NB4 (cell line): ENCODE measurements around the gene WDR1.

Experiments
- MYC ChIP-seq: IDR thresholded peaks from 2 replicates; pipeline ENCODE4 v1.6.1; 2011; ENCODE audit warnings: low read depth, low read length
- POLR2A ChIP-seq: IDR thresholded peaks from 2 replicates; pipeline ENCODE4 v1.6.1; 2011; ENCODE audit warnings: mild to moderate bottlenecking; ENCODE audit not compliant: insufficient read length; ENCODE audit errors: extremely low read depth
- TF ChIP-seq, protein P1 (sequence below): IDR thresholded peaks from one replicate; pipeline ENCODE4 v1.5.1; 2012; ENCODE audit warnings: low read depth, low read length
- TF ChIP-seq, protein P2 (sequence below): IDR thresholded peaks from 2 replicates; pipeline ENCODE4 v1.6.1; 2011; ENCODE audit warnings: low read depth, low read length

DNA sequence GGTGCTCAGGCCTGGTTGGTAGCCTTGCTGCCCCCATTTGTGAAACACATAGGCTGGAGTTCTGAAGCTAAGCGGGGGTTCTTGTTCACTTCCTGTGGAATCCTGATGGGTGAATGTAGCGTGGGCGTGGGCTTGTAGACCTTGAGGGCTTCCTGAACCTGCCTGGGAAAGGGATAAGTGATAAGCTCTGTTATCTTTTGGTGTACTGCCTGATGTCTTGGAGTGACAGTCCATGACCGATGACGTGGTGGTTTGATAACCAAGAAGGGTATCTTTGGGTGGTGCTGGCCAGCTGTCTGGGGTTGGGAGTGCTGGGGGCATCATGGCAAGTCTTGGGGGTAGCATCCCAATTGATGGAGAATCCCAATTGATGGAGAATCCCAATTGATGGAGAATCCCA, 17.5 kb upstream of the WDR1 start:
- TF ChIP-seq, protein P1, sequence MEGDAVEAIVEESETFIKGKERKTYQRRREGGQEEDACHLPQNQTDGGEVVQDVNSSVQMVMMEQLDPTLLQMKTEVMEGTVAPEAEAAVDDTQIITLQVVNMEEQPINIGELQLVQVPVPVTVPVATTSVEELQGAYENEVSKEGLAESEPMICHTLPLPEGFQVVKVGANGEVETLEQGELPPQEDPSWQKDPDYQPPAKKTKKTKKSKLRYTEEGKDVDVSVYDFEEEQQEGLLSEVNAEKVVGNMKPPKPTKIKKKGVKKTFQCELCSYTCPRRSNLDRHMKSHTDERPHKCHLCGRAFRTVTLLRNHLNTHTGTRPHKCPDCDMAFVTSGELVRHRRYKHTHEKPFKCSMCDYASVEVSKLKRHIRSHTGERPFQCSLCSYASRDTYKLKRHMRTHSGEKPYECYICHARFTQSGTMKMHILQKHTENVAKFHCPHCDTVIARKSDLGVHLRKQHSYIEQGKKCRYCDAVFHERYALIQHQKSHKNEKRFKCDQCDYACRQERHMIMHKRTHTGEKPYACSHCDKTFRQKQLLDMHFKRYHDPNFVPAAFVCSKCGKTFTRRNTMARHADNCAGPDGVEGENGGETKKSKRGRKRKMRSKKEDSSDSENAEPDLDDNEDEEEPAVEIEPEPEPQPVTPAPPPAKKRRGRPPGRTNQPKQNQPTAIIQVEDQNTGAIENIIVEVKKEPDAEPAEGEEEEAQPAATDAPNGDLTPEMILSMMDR, result no peak
- TF ChIP-seq POLR2A (no peak), MYC (no peak)
- TF ChIP-seq, protein P2, sequence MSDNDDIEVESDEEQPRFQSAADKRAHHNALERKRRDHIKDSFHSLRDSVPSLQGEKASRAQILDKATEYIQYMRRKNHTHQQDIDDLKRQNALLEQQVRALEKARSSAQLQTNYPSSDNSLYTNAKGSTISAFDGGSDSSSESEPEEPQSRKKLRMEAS, result no peak
